ENCODE data around the gene NAXD.
"Not testable (repeated sequence)": the region's sequence is repeated elsewhere in the genome, so short reads cannot be mapped to it uniquely, and the experiment has no call there.

NAXD gene

GRCh38 chr13:110615322-110616102 lies at the start of gene NAXD:
Gene NAXD, plus strand, starts transcription at chr13:110615545. Its CDS starts 57 bp downstream, at chr13:110615602.
- ChIA-PET CTCF (interaction anchor here (0.5 to 1.5 kb wide), 5 partner anchors 25 to 845 kb away, joined by 3 to 8 read pairs (median 4); no protein-coding TSS in a partner anchor), POLR2A (ENCODE audit: low non-redundant PET) (no interaction called here)
- TF ChIP-seq, protein P1, sequence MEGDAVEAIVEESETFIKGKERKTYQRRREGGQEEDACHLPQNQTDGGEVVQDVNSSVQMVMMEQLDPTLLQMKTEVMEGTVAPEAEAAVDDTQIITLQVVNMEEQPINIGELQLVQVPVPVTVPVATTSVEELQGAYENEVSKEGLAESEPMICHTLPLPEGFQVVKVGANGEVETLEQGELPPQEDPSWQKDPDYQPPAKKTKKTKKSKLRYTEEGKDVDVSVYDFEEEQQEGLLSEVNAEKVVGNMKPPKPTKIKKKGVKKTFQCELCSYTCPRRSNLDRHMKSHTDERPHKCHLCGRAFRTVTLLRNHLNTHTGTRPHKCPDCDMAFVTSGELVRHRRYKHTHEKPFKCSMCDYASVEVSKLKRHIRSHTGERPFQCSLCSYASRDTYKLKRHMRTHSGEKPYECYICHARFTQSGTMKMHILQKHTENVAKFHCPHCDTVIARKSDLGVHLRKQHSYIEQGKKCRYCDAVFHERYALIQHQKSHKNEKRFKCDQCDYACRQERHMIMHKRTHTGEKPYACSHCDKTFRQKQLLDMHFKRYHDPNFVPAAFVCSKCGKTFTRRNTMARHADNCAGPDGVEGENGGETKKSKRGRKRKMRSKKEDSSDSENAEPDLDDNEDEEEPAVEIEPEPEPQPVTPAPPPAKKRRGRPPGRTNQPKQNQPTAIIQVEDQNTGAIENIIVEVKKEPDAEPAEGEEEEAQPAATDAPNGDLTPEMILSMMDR (conservative IDR thresholded peaks at IDR 0.05; ENCODE audit: low read depth) = no peak

DNA sequence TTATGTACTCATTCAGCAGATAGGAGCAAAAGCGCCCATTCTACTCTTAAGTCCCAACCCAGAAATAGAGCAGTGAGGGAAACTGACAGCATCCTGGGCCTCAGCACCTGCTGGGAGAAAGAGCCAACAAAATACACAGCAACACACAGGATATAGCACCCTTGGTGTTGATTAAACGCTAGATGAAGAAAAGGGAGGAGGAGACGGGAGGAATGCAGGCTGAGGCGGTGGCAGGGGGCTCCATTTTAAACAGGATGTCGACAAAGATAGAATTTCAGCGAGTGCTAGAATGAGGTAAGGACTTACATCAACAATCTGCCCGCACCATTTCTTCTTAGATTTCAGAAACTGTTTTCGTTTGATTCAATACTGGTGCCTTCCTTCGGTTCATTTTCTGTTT lies 49.2 kb upstream of the NAXD start:
- POLR2A ChIA-PET (ENCODE audit: low non-redundant PET) = no interaction called here
- H3K27ac ChIP-seq = no peak overlapping the region
- no peak for DNase-seq (ENCODE audit: low spot score)
- CTCF ChIA-PET = interaction anchor here (0.6 to 1.0 kb wide), 4 partner anchors 15 to 110 kb away, joined by 3 to 4 read pairs (median 3); no protein-coding TSS in a partner anchor
- TF ChIP-seq, protein P1 (conservative IDR thresholded peaks at IDR 0.05; ENCODE audit: low read depth) = no peak

More at GRCh38 chr13:110615322-110616102, at the start of gene NAXD:
- DNase-seq (ENCODE audit: low spot score) = peak; percentile 99
- peak within 1 kb of the TSS; percentile 88 for H3K27ac ChIP-seq

GRCh38 chr13:110568612-110569011 lies 46.7 kb upstream of the NAXD start:
- ChIA-PET CTCF (no interaction called here), POLR2A (ENCODE audit: low non-redundant PET) (no interaction called here)
- TF ChIP-seq, protein P1 (conservative IDR thresholded peaks at IDR 0.05; ENCODE audit: low read depth) = no peak
- DNase-seq (ENCODE audit: low spot score) = no peak
- H3K27ac ChIP-seq = no peak overlapping the region

GRCh38 chr13:110569962-110570361 lies 45.4 kb upstream of the NAXD start:
- DNase-seq (ENCODE audit: low spot score); H3K27ac ChIP-seq; CTCF ChIA-PET: not testable (repeated sequence)
- POLR2A ChIA-PET (ENCODE audit: low non-redundant PET) = interaction anchor here (0.6 kb wide), 1 partner anchor 145 kb away, joined by 3 read pairs; no protein-coding TSS in a partner anchor

DNA sequence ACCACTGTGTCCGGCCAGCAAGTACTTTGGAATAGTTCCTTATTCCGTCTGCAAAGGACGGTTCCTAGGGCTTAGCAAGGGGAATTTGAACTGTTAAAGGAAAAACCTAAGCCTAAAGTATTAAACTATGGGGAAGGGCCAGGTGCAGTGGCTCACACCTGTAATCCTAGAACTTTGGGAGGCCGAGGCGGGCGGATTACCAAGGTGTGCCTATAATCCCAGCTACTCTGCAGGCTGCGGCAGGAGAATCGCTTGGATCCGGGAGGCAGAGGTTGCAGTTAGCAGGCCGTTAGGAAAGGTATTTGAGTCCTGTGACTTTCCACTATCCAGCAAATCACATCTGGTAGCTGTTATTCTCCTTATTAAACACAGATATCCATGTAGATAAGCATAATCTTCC lies 44.5 kb upstream of the NAXD start:
- TF ChIP-seq, protein P1 (conservative IDR thresholded peaks at IDR 0.05; ENCODE audit: low read depth) = no peak
- H3K27ac ChIP-seq = no peak overlapping the region
- POLR2A ChIA-PET (ENCODE audit: low non-redundant PET) = no interaction called here
- CTCF ChIA-PET = no interaction called here
- no peak for DNase-seq (ENCODE audit: low spot score)

- ChIA-PET POLR2A (ENCODE audit: low non-redundant PET) (interaction anchor here (0.8 kb wide), 1 partner anchor 25 kb away, joined by 3 read pairs; no protein-coding TSS in a partner anchor), CTCF (interaction anchor here (1.0 kb wide), 1 partner anchor 117 kb away, joined by 3 read pairs; no protein-coding TSS in a partner anchor)
- TF ChIP-seq, protein P1 (conservative IDR thresholded peaks at IDR 0.05; ENCODE audit: low read depth) = no peak
- H3K27ac ChIP-seq = no peak overlapping the region
- DNase-seq (ENCODE audit: low spot score) = no peak
These were observed 43.2 kb upstream of the NAXD start for GRCh38 chr13:110571896-110572777.
